NCI-H187 treated with DMSO at 0.1 percent for 48 hours (cell line): ENCODE results near the gene LMAN1.
A peak's percentile ranks its signal among the peaks of the same experiment; 100 is the strongest.

Experiments used
- DNase-seq: peaks from one replicate; lab custom pipeline; 2025; lab: John Stamatoyannopoulos, UW

The LMAN1 gene

GRCh38 chr18:59359576-59359952 is 499 bp upstream of the LMAN1 start:
- no peak for DNase-seq

- DNase-seq: no peak
Measured at GRCh38 chr18:59358414-59358711, 702 bp downstream of the LMAN1 start.

- no peak for DNase-seq
Measured at GRCh38 chr18:59357928-59358327, 1.1 kb downstream of the LMAN1 start.

- no peak for DNase-seq
Measured at GRCh38 chr18:59354731-59355130, 4.3 kb downstream of the LMAN1 start.

- DNase-seq: peak; percentile 41
Measured at GRCh38 chr18:59353079-59353680, 5.9 kb downstream of the LMAN1 start.

GRCh38 chr18:59352250-59352855 is 6.7 kb downstream of the LMAN1 start:
- no peak for DNase-seq

- no peak for DNase-seq
Measured at GRCh38 chr18:59345556-59345955, 13.5 kb downstream of the LMAN1 start.

GRCh38 chr18:59344996-59345395 is 14.1 kb downstream of the LMAN1 start:
- DNase-seq: no peak

- DNase-seq: no peak
Measured at GRCh38 chr18:59343926-59344325, 15.1 kb downstream of the LMAN1 start.

GRCh38 chr18:59340817-59341216 is 18.2 kb downstream of the LMAN1 start:
- DNase-seq: no peak

GRCh38 chr18:59340312-59340711 is 18.8 kb downstream of the LMAN1 start:
- DNase-seq: no peak

GRCh38 chr18:59332986-59333385 is 26.1 kb downstream of the LMAN1 start:
- no peak for DNase-seq

GRCh38 chr18:59328683-59329082 is 30.4 kb downstream of the LMAN1 start:
- no peak for DNase-seq

- DNase-seq: no peak
Measured at GRCh38 chr18:59325965-59326364, 33.1 kb downstream of the LMAN1 start.

- DNase-seq: no peak
Measured at GRCh38 chr18:59324623-59324971, 34.5 kb downstream of the LMAN1 start.

- DNase-seq: no peak
Measured at GRCh38 chr18:59323931-59324622, 35.0 kb downstream of the LMAN1 start.

- DNase-seq: no peak
Measured at GRCh38 chr18:59318460-59319050, 40.5 kb downstream of the LMAN1 start, which contains the start of gene CPLX4. CPLX4 (minus strand) TSS chr18:59318649; CDS start chr18:59318462, 187 bp downstream.

GRCh38 chr18:59311631-59312030 is 47.4 kb downstream of the LMAN1 start:
- DNase-seq: no peak

- DNase-seq: no peak
Measured at GRCh38 chr18:59308938-59309260, 50.2 kb downstream of the LMAN1 start.

GRCh38 chr18:59308248-59308937 is 50.7 kb downstream of the LMAN1 start:
- no peak for DNase-seq

- DNase-seq: no peak
Measured at GRCh38 chr18:59306640-59307039, 52.4 kb downstream of the LMAN1 start.

GRCh38 chr18:59305295-59305694 is 53.8 kb downstream of the LMAN1 start:
- DNase-seq: no peak

GRCh38 chr18:59303656-59304195 is 55.3 kb downstream of the LMAN1 start:
- DNase-seq: no peak
